Stimulated activated naive CD8-positive, alpha-beta T cell treated with anti-CD3 and anti-CD28 coated beads, Interleukin-15, Interleukin-2, amounts not matched to agents 100 ng/mL and 50 ng/mL, for 24 hours (primary cell): ENCODE results near the gene HSPB2.

Source experiments
- H3K27ac Mint-ChIP-seq: one replicate; pipeline ENCODE4 v1.8.0; 2021; ENCODE audit warnings: mild to moderate bottlenecking, mixed read lengths
- H3K27me3 Mint-ChIP-seq: one replicate; pipeline ENCODE4 v1.8.0; 2021; ENCODE audit warnings: mixed read lengths
- H3K36me3 Mint-ChIP-seq: one replicate; pipeline ENCODE4 v1.8.0; 2021; ENCODE audit warnings: low read depth, mixed read lengths
- H3K4me1 Mint-ChIP-seq: one replicate; pipeline ENCODE4 v1.8.0; 2021; ENCODE audit warnings: low read depth, mixed read lengths
- H3K4me3 Mint-ChIP-seq: one replicate; pipeline ENCODE4 v1.8.0; 2021; ENCODE audit warnings: mild to moderate bottlenecking, mixed read lengths
- H3K9me3 Mint-ChIP-seq: one replicate; pipeline ENCODE4 v1.8.0; 2021; ENCODE audit warnings: mixed read lengths

Gene HSPB2

DNA sequence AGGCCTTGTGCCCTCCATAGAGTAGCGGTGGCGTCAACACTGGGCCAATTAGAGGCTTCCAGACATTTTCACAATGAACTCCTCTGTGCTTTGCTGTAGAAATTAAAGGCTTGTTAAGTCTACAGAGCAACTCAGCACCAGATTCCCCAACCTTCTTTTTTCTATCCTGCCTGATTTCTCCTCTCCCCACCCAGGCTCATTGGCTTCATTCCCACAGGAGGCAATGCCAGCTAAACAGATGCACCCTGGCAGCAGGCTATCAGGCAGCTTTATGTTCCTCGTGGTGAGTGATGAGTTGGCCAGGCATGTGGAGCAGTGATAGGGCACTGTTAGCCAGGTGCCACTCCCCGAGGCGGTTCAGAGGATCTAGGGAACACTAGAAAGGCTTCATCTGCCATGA, 29.4 kb downstream of the HSPB2 start:
- Mint-ChIP-seq H3K27me3 (no peaks in the 10 kb centered on the region), H3K27ac (peak overlapping the region; percentile 61), H3K4me3 (no peak overlapping the region), H3K36me3 (peaks cover 24% of the 10 kb centered on the region), H3K9me3 (no peaks in the 10 kb centered on the region), H3K4me1 (peaks cover 79% of the 10 kb centered on the region)

DNA sequence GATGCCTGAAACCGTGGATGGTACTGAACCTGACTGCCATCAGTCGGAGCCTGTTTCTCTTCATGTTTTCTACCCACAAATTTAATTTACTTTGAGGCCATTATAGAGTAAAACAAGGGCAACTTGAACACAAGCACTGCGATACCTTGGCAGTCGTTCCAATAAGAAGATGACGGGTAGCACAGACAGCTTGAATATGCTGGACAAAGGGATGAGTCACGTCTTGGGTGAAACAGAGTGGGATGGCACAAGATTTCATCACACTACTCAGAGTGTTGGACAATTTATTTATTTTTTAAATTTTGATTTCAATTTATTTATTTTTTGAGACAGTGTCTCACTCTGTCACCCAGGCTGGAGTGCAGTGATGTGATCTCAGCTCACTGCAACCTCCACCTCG, 30.3 kb downstream of the HSPB2 start:
- H3K4me3 Mint-ChIP-seq: no peak overlapping the region
- H3K27me3 Mint-ChIP-seq: no peaks in the 10 kb centered on the region
- peaks cover 79% of the 10 kb centered on the region for H3K4me1 Mint-ChIP-seq
- H3K36me3 Mint-ChIP-seq: peaks cover 24% of the 10 kb centered on the region
- no peaks in the 10 kb centered on the region for H3K9me3 Mint-ChIP-seq
- peak overlapping the region; percentile 11 for H3K27ac Mint-ChIP-seq

DNA sequence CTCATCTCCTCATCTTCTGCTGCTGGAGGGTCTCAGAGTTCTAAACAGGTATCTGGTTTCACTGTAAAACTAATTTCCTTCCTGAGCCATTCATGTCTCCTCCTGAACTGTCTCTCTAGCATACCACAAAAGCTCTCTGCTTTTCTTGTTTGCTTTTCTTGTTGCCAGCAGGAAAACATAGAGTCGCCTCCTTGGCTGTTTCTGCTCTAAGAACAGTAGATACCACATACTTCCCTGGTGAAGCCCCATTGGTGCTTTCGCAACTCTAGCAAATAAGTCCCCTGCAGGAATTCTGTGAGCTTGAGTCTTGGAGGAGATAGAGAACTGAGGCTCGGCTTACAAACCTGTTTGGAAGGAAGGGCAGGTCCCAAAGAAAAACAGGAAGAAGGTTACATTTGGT, 31.6 kb downstream of the HSPB2 start:
- peaks cover 75% of the 10 kb centered on the region for H3K4me1 Mint-ChIP-seq
- H3K36me3 Mint-ChIP-seq: peaks cover 24% of the 10 kb centered on the region
- no peaks in the 10 kb centered on the region for H3K9me3 Mint-ChIP-seq
- no peaks in the 10 kb centered on the region for H3K27me3 Mint-ChIP-seq
- peak overlapping the region; percentile 73 for H3K4me3 Mint-ChIP-seq
- peak overlapping the region; percentile 99 for H3K27ac Mint-ChIP-seq

DNA sequence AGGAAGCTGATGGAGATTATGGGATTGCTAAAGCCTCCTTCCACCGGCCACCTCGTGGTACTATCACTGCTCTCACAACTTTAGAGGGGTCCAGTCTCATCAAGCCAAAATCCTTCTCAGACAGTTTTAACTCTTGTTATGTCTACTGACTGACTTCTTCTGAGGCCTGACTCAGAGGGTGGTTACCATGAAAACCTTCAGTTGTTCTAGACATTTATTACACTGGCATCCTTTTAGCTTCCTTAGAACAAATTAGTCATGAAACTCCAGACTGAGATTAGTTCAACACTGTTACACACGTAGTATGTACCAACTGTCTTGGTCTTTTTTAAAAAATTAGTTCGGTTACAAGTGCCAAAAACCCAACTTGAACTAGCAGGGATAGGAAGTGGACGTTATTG, 32.1 kb downstream of the HSPB2 start:
- Mint-ChIP-seq H3K27ac (peak overlapping the region; percentile 99), H3K36me3 (peaks cover 24% of the 10 kb centered on the region)

DNA sequence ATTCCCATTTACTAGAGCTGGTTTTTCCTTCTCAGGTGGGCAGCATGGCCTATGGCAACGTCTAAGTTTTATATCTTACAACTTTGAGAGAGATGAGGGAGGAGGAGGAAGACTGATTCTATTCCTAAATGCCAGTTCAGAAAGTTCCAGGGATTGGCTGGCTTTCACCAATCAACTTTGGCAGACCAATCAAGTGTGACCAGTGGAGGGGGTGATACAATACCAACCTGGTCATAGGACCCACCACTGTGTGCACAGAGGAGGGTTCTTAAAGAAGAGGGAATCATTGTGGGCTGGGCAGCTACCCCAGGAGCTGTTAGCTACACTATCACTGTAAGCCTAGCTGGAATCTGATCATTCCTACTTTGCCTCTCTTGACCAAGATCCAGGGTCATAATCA, 32.7 kb downstream of the HSPB2 start:
- H3K27me3 Mint-ChIP-seq: no peaks in the 10 kb centered on the region
- H3K27ac Mint-ChIP-seq: peak overlapping the region; percentile 99
- peaks cover 75% of the 10 kb centered on the region for H3K4me1 Mint-ChIP-seq
- H3K4me3 Mint-ChIP-seq: peak overlapping the region; percentile 73
- H3K9me3 Mint-ChIP-seq: no peaks in the 10 kb centered on the region
- peaks cover 23% of the 10 kb centered on the region for H3K36me3 Mint-ChIP-seq

More for the DNA sequence above, 32.1 kb downstream of the HSPB2 start:
- H3K9me3 Mint-ChIP-seq: no peaks in the 10 kb centered on the region
- peaks cover 76% of the 10 kb centered on the region for H3K4me1 Mint-ChIP-seq
- no peaks in the 10 kb centered on the region for H3K27me3 Mint-ChIP-seq
- H3K4me3 Mint-ChIP-seq: peak overlapping the region; percentile 73

DNA sequence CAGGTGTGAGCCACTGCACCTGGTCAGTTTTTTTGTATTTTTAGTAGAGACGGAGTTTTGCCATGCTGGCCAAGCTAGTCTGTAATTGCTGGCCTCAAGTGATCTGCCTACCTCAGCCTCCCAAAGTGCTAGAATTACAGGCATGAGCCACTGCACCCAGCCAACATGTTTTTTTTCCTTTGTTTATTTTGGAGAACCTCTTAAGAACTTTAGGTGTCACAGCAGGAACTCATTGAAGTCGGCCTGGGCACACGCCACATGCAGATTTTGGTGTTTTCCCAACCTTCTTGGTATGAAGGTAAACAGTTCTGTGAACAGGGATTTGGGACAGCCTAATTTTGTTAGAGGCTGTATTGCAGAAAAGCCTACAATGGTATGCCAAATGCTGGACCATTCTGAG, 34.0 kb downstream of the HSPB2 start:
- no peaks in the 10 kb centered on the region for H3K27me3 Mint-ChIP-seq

DNA sequence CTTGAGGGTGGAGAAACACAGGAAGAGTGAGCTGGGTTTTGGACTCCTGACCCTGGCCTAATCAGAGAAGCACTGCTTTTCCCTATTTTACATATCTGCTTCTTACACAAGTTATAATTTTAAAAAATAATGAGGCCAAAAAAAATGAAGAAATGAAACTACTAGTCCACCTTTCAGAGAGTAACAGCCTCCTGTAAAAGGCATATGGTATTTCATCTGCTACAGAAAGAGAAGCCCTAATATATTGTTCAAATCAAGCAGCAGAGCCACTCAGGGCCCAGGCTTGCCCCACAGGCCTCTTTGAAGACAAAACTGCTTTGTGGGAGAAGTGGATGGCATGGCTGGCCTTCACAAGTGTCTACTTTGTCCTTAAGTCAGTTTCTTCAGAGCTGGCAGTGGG, 34.6 kb downstream of the HSPB2 start:
- Mint-ChIP-seq H3K27ac (no peak overlapping the region), H3K4me1 (peaks cover 60% of the 10 kb centered on the region), H3K9me3 (no peaks in the 10 kb centered on the region), H3K27me3 (no peaks in the 10 kb centered on the region), H3K36me3 (peaks cover 17% of the 10 kb centered on the region), H3K4me3 (no peak overlapping the region)

More for the DNA sequence above, 34.0 kb downstream of the HSPB2 start:
- peaks cover 62% of the 10 kb centered on the region for H3K4me1 Mint-ChIP-seq
- peaks cover 18% of the 10 kb centered on the region for H3K36me3 Mint-ChIP-seq
- no peak overlapping the region for H3K4me3 Mint-ChIP-seq
- no peaks in the 10 kb centered on the region for H3K9me3 Mint-ChIP-seq
- no peak overlapping the region for H3K27ac Mint-ChIP-seq

DNA sequence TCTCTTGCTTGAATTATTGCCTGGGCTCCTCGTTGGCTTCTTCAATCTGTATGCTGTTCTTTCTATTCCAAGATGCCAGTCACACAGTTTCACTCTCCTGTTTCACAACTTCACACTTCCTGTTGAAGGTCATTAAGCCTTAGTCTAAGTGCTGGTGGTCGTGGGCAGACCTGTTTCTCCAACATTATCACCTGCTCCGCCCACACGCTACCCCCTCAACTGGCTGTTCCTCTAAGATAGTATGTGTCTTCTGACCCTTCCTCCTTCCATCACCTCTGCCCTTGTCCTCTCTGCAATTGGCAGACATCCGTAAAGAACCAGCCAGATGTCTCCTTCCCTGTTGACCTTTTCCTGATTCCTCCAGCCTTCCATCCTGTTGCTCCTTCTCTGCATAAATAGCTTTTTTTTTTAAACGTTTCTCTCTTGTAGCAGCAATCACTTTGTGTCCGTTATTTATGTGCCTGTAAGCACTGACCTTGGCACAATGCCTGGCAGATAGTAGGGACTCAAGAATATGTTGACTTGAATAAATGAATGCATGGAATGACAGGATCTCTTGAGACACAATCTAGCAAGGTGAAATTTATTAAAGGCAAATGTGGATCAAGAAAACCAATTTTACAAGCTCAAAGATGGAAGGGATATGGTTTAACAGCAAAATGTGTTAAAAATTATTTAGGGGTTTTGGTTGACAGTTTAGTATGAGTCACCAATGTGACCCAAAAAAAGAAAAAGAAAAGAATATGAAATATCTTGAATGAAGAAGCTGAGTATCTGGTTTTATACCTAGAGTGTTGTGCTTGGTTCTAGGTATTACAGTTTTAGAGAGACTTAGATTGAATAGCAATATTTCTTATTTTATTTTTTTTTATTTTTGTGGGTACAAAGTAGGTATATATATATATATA, 37.2 kb downstream of the HSPB2 start:
- Mint-ChIP-seq H3K27ac (peak overlapping the region; percentile 77), H3K4me1 (peaks cover 38% of the 10 kb centered on the region), H3K36me3 (peaks cover 8% of the 10 kb centered on the region), H3K27me3 (no peaks in the 10 kb centered on the region), H3K4me3 (no peak overlapping the region), H3K9me3 (no peaks in the 10 kb centered on the region)

DNA sequence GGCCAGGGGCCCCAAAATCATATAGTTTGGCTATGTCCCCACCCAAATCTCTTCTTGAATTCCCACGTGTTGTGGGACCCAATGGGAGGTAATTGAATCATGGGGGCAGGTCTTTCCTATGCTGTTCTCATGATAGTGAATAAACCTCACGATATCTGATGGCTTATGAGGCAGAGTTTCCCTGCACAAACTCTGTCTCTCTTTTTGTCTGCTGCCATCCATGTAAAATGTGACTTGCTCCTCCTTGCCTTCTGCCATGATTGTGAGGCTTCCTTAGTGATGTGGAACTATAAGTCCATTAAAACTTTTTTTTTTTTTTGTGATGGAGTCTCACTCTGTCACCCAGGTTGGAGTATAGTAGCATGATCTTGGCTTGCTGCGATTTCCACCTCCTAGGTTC, 39.0 kb downstream of the HSPB2 start:
- peaks cover 27% of the 10 kb centered on the region for H3K4me1 Mint-ChIP-seq
- H3K27ac Mint-ChIP-seq: no peak overlapping the region
- H3K4me3 Mint-ChIP-seq: no peak overlapping the region
- no peaks in the 10 kb centered on the region for H3K27me3 Mint-ChIP-seq
- no peaks in the 10 kb centered on the region for H3K36me3 Mint-ChIP-seq
- H3K9me3 Mint-ChIP-seq: no peaks in the 10 kb centered on the region

DNA sequence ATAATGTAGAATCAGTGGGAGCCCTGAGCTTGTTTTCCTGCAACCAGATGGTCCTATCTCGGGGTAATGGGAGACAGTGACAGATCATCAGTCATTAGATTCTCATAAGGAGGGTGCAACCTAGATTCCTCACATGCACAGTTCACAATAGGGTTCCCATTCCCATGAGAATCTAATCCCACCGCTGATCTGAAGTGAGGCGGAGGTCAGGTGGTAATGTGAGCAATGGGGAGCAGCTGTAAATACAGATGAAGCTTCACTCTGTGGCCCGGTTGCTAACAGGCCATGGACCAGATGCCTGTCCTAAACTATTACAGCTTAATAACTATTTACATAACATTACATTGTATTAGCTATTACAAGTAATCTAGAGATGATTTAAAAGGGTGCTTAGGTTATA, 41.6 kb downstream of the HSPB2 start:
- Mint-ChIP-seq H3K9me3 (no peaks in the 10 kb centered on the region), H3K4me3 (no peak overlapping the region), H3K27ac (no peak overlapping the region), H3K4me1 (peaks cover 9% of the 10 kb centered on the region), H3K36me3 (peaks cover 5% of the 10 kb centered on the region), H3K27me3 (no peaks in the 10 kb centered on the region)

DNA sequence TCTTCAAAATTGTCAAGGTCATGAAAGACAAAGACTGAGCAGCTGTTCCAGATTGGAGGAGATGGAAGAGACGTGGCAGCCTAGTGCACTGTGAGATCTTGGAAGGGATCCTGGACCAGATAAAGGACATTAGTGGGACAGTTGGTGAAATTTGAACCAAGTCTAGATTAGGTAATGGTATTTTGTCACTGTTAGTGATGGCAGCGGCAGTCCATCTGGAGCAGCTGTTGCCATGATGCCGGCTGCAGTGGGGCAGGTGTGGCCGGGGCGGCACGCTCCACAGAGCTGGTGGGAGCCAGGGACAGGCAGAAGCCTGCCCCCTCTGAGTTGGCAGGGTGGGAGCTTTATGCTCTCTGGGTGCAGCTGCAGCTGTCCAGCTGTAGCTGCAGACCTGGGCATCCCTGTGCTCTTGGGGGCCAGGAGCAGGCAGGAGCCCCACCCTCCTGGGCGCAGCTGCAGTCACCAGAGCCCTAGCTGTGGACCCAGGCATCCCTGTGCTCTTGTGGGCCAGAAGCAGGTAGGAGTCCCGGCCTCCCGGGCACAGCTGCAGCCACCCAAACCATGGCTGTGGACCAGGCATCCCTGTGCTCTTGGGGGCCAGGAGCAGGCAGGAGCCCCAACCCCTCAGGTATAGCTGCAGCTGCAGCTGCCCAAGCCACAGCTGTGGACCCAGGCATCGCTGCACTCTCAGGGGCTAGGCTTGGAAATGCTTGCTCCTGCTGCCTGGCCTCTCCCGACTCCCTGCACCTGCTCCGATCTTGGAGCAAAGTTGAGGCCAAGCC, 45.3 kb downstream of the HSPB2 start:
- Mint-ChIP-seq H3K4me1 (no peaks in the 10 kb centered on the region), H3K9me3 (no peaks in the 10 kb centered on the region), H3K36me3 (peaks cover 5% of the 10 kb centered on the region)

DNA sequence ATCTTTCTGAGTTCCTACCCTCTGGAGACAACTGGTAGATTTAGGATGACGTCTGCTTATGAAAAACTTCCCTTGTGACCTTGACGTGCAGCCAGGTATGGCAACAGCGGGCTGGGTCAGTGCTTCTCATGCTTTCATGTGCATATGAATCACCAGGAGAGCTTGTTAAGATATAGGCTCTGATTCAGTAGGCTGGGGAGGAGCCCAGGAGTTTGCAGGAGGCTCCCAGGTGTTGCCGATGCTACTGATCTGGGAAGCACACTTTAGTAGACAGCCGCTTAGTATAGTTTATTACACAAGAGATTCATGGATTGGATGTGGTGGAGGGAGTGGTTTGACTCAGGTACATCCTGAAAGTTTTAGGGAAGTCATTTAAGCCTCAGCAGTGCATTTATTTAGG, 48.4 kb downstream of the HSPB2 start:
- Mint-ChIP-seq H3K9me3 (no peaks in the 10 kb centered on the region), H3K4me3 (no peak overlapping the region), H3K4me1 (peaks cover 6% of the 10 kb centered on the region), H3K36me3 (peaks cover 9% of the 10 kb centered on the region), H3K27ac (no peak overlapping the region), H3K27me3 (no peaks in the 10 kb centered on the region)

More for the DNA sequence above, 45.3 kb downstream of the HSPB2 start:
- Mint-ChIP-seq H3K27ac (no peak overlapping the region), H3K27me3 (no peaks in the 10 kb centered on the region), H3K4me3 (no peak overlapping the region)

DNA sequence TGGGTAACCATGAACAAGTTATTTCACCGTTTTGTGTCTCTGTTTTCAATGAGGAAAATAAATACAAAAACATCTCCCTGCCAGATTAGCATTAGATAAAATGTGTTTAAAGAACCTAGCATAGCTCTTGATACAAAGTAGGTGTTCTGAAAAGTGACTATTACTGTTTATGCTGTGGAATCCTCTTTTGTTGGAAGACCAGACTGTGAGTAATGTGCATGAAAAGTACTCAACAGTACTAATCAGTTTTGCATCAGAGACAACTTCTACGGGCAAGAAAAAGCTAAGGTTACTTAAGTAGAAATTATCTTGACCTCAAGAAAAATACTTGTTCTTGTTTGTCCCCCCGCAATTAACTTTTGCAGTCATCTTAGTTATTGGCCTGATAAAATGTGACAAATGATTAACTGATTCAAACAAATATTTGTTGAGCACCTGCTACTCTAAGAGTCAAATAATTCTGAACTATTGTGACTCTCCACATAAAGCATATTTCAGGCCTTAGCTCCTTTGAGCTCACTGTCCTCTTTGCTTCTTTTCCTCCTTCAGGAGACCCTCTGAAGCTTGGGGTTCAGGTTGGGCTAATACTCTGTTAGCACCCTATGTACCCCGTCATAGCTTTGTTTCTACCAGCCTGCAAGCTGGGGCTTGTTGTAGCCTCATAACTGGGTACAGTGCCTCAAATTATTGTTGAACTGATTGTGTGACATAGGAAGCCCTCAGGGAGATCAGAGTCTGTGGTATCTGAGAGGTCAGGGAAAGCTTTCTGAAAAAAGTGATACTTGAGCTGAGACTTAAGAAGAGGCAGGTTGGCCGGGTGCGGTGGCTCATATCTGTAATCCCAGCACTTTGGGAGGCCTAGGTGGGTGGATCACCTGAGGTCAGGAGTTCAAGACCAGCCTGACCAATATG, 49.1 kb downstream of the HSPB2 start:
- Mint-ChIP-seq H3K36me3 (peaks cover 11% of the 10 kb centered on the region), H3K9me3 (no peaks in the 10 kb centered on the region), H3K4me1 (peaks cover 6% of the 10 kb centered on the region), H3K4me3 (no peak overlapping the region), H3K27me3 (no peaks in the 10 kb centered on the region), H3K27ac (no peak overlapping the region)
